Activated CD8-positive, alpha-beta memory T cell treated with anti-CD3 and anti-CD28 coated beads, Interleukin-2, amount 10 ng/mL, durations not matched to agents 7 days and 5 days (primary cell): ENCODE measurements around the gene ALDH1L1. TPM values are rescaled to one million over a fixed set of nuclear protein-coding genes. Genes with fewer than 3 reads are reported as not detected.

ENCODE experiments used
- ATAC-seq: fragments of 150-1000 bp; cut with Tn5 transposase; one replicate; pipeline ENCODE4 v1.10.0; 2021; ENCODE audit warnings: moderate library complexity
- CTCF ChIA-PET: fragments of 350-600 bp; sonication (Branson Sonifier 250); formaldehyde crosslinking; loops from one replicate; lab custom pipeline; 2021; ENCODE audit warnings: antibody characterized with exemption; lab: Charles Lee
- DNase-seq: peaks from one replicate; pipeline ENCODE4 v3.0.0-alpha.2; 2020
- H3K27ac Mint-ChIP-seq: one replicate; pipeline ENCODE4 v1.8.0; 2021; ENCODE audit warnings: mild to moderate bottlenecking, mixed read lengths
- H3K27me3 Mint-ChIP-seq: one replicate; pipeline ENCODE4 v1.8.0; 2021; ENCODE audit warnings: mixed read lengths
- H3K36me3 Mint-ChIP-seq: one replicate; pipeline ENCODE4 v1.8.0; 2021; ENCODE audit warnings: mild to moderate bottlenecking, mixed read lengths
- H3K4me1 Mint-ChIP-seq: one replicate; pipeline ENCODE4 v1.8.0; 2021; ENCODE audit warnings: mixed read lengths
- H3K4me3 Mint-ChIP-seq: one replicate; pipeline ENCODE4 v1.8.0; 2021; ENCODE audit warnings: mild to moderate bottlenecking, moderate library complexity, mixed read lengths
- H3K9me3 Mint-ChIP-seq: one replicate; pipeline ENCODE4 v1.8.0; 2022; ENCODE audit warnings: low read depth, mixed read lengths
- total RNA-seq, 2 experiments: library from RNA; stranded (reverse); gene quantifications; one replicate each; pipeline ENCODE4 v1.2.3, GENCODE V29; 2021

ALDH1L1 gene
- total RNA-seq, 2 experiments from 2014 or later: not detected

DNA sequence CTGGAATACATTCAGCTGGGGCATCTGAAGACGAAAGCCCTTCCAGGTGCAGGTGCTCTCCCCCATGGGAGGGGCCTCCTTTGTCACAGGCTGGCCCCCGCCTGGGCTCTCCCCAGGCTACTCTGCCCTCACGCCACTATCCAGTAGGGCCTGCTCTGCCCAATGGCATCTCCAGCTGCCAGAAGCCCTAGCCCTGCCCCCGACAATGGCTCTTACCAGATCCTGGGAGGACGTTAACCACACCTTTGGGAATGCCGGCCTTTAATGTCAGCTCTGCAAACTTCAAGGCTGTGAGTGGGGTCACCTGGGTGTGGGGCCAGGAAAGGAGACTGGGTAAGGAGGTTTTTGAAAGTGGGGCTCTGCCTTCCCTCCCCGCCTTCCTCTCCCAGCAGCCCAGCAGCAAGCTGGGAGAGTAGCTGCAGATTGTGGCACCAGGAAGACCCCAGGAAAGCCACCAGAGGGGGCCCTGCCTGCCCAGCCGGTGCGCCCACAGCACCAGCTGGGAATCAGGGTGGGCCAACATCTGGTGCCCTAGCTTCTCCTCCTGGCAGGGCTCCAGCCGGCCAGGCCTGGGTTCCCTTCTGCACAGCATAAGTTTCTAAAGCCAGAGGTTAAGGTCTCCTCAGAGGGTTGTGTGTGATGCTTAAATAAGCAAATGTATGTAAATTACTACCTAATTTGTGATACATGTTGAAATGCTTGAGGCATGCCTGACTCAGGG is 56.1 kb downstream of the ALDH1L1 start:
- Mint-ChIP-seq H3K27me3 (peaks cover 13% of the 10 kb centered on the region), H3K36me3 (no peaks in the 10 kb centered on the region), H3K27ac (no peak overlapping the region), H3K9me3 (no peaks in the 10 kb centered on the region), H3K4me3 (no peak overlapping the region), H3K4me1 (no peaks in the 10 kb centered on the region)
- CTCF ChIA-PET: interaction anchor here (1.4 kb wide), 1 partner anchor 9 kb away, joined by 4 read pairs; no protein-coding TSS in a partner anchor
- no peak for ATAC-seq
- DNase-seq: no peak

DNA sequence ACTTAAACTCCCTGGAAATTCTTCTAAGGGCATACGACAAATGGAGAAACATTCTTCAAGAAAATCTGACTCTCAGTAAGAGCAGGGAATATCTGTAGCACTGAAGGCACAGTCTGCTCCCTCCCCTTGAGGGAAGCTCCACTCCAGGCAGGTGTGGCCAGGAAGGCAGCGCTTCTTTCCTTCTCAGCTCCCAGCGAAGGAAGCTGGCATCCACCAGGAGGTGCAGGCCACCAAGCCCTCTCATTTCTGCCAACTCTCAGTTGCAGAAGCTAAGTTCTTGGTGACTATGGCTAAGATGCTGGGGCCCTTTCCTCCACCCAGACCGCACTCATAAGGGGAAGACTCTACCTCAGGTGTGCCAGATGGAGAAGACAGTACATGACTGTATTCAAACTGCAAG is 58.8 kb downstream of the ALDH1L1 start:
- H3K27me3 Mint-ChIP-seq: peaks cover 13% of the 10 kb centered on the region
- H3K9me3 Mint-ChIP-seq: no peaks in the 10 kb centered on the region
- ATAC-seq (no peak), DNase-seq (peak; percentile 22)
- no peaks in the 10 kb centered on the region for H3K4me1 Mint-ChIP-seq
- CTCF ChIA-PET: no interaction called here
- no peaks in the 10 kb centered on the region for H3K36me3 Mint-ChIP-seq
- H3K27ac Mint-ChIP-seq: no peak overlapping the region
- H3K4me3 Mint-ChIP-seq: no peak overlapping the region

GRCh38 chr3:126121074-126121473 is 59.3 kb downstream of the ALDH1L1 start:
- no peaks in the 10 kb centered on the region for H3K9me3 Mint-ChIP-seq
- no peaks in the 10 kb centered on the region for H3K4me1 Mint-ChIP-seq

GRCh38 chr3:126119976-126120375 is 60.4 kb downstream of the ALDH1L1 start:
- DNase-seq (peak; percentile 8), ATAC-seq (no peak)
- Mint-ChIP-seq H3K27me3 (peaks cover 13% of the 10 kb centered on the region), H3K9me3 (no peaks in the 10 kb centered on the region), H3K4me3 (no peak overlapping the region), H3K27ac (no peak overlapping the region), H3K4me1 (no peaks in the 10 kb centered on the region), H3K36me3 (no peaks in the 10 kb centered on the region)
- CTCF ChIA-PET: no interaction called here

More at GRCh38 chr3:126121074-126121473, 59.3 kb downstream of the ALDH1L1 start:
- CTCF ChIA-PET: no interaction called here
- no peak overlapping the region for H3K4me3 Mint-ChIP-seq
- DNase-seq: peak; percentile 9
- H3K27ac Mint-ChIP-seq: no peak overlapping the region
- H3K36me3 Mint-ChIP-seq: no peaks in the 10 kb centered on the region
- ATAC-seq: no peak
- H3K27me3 Mint-ChIP-seq: peaks cover 13% of the 10 kb centered on the region

DNA sequence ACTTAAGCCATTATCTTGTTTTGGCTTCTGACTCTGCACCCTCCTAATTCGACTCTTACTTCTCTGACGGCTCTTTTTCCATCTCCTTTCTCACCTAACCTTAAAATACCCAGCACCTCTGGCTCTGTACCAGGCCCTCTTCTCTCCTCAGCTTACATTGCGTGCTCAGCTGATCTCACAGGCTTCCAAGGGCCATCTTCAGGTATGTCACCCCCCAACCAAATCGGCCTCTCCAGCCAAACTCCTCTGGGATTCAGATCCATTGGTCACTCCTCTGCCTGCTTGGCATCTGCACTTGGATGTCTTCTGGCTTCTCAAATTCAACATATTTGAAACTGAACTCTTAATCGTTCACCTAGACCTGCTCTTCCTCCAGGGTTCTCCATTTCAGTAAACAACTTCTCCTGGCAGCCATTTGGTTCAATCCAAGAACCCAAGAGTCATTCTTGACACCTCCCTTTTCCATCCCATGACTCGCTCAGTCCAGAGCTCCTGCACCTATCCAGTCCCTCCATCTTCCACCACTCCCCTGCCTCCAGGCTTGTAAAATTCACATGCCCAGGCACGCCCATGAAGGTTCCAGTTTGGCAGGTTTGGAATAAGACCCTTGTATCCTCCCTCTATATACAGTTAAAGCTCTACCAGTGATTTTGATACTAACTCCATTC is 61.2 kb downstream of the ALDH1L1 start:
- H3K27ac Mint-ChIP-seq: no peak overlapping the region
- CTCF ChIA-PET: no interaction called here
- peak; percentile 27 for DNase-seq
- H3K36me3 Mint-ChIP-seq: no peaks in the 10 kb centered on the region
- peaks cover 13% of the 10 kb centered on the region for H3K27me3 Mint-ChIP-seq
- H3K9me3 Mint-ChIP-seq: no peaks in the 10 kb centered on the region
- H3K4me1 Mint-ChIP-seq: no peaks in the 10 kb centered on the region
- H3K4me3 Mint-ChIP-seq: no peak overlapping the region
- no peak for ATAC-seq

GRCh38 chr3:126118591-126118990 is 61.8 kb downstream of the ALDH1L1 start:
- CTCF ChIA-PET: no interaction called here
- Mint-ChIP-seq H3K27me3 (peaks cover 13% of the 10 kb centered on the region), H3K27ac (no peak overlapping the region), H3K36me3 (no peaks in the 10 kb centered on the region), H3K9me3 (no peaks in the 10 kb centered on the region), H3K4me3 (no peak overlapping the region), H3K4me1 (no peaks in the 10 kb centered on the region)
- DNase-seq (no peak), ATAC-seq (no peak)

GRCh38 chr3:126117786-126118185 is 62.6 kb downstream of the ALDH1L1 start:
- DNase-seq: no peak
- H3K4me1 Mint-ChIP-seq: no peaks in the 10 kb centered on the region
- ATAC-seq: no peak
- H3K36me3 Mint-ChIP-seq: no peaks in the 10 kb centered on the region
- no peak overlapping the region for H3K4me3 Mint-ChIP-seq
- H3K27me3 Mint-ChIP-seq: peaks cover 11% of the 10 kb centered on the region
- CTCF ChIA-PET: no interaction called here
- H3K9me3 Mint-ChIP-seq: no peaks in the 10 kb centered on the region
- no peak overlapping the region for H3K27ac Mint-ChIP-seq

- ATAC-seq (no peak), DNase-seq (no peak)
- H3K27me3 Mint-ChIP-seq: peaks cover 11% of the 10 kb centered on the region
- H3K4me3 Mint-ChIP-seq: no peak overlapping the region
- no peaks in the 10 kb centered on the region for H3K9me3 Mint-ChIP-seq
- no peak overlapping the region for H3K27ac Mint-ChIP-seq
- CTCF ChIA-PET: interaction anchor here (0.7 kb wide), 1 partner anchor 647 kb away, joined by 3 read pairs; no protein-coding TSS in a partner anchor
- H3K36me3 Mint-ChIP-seq: no peaks in the 10 kb centered on the region
- no peaks in the 10 kb centered on the region for H3K4me1 Mint-ChIP-seq
Measured at GRCh38 chr3:126117212-126117611, 63.2 kb downstream of the ALDH1L1 start.

DNA sequence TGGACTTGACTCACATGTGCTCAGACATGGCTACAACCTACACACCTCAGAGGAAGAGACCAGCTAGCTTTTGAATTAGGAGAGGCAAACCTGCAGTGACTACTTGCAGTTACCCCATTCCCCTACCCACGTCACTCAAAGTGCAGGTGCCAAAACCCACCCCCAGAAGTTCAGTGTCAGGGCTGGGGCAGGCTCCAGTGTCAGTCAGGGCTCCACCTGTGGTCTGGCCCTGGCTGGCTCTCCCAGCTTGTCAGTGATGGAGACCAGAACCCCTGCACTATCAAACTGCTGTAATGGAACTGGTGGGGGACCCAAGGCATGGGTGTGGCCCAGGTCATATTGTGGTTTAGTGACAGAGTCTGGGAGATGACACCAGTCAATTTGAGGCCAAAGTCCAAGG is 63.9 kb downstream of the ALDH1L1 start:
- peaks cover 7% of the 10 kb centered on the region for H3K27me3 Mint-ChIP-seq
- CTCF ChIA-PET: interaction anchor here (0.7 kb wide), 1 partner anchor 647 kb away, joined by 3 read pairs; no protein-coding TSS in a partner anchor
- ATAC-seq: no peak

GRCh38 chr3:126114443-126115386 is 65.7 kb downstream of the ALDH1L1 start:
- H3K27me3 Mint-ChIP-seq: peaks cover 4% of the 10 kb centered on the region
- H3K4me1 Mint-ChIP-seq: no peaks in the 10 kb centered on the region
- no peak overlapping the region for H3K27ac Mint-ChIP-seq
- H3K4me3 Mint-ChIP-seq: no peak overlapping the region
- DNase-seq (no peak), ATAC-seq (no peak)
- CTCF ChIA-PET: no interaction called here
- H3K9me3 Mint-ChIP-seq: no peaks in the 10 kb centered on the region
- no peaks in the 10 kb centered on the region for H3K36me3 Mint-ChIP-seq

More for the DNA sequence above, 63.9 kb downstream of the ALDH1L1 start:
- Mint-ChIP-seq H3K4me1 (no peaks in the 10 kb centered on the region), H3K9me3 (no peaks in the 10 kb centered on the region), H3K4me3 (no peak overlapping the region), H3K27ac (no peak overlapping the region), H3K36me3 (no peaks in the 10 kb centered on the region)
- DNase-seq: no peak

GRCh38 chr3:126113733-126114442 is 66.5 kb downstream of the ALDH1L1 start:
- peak; percentile 61 for ATAC-seq
- no peaks in the 10 kb centered on the region for H3K36me3 Mint-ChIP-seq
- H3K9me3 Mint-ChIP-seq: no peaks in the 10 kb centered on the region
- DNase-seq: no peak
- CTCF ChIA-PET: no interaction called here
- H3K27me3 Mint-ChIP-seq: no peaks in the 10 kb centered on the region
- H3K4me1 Mint-ChIP-seq: no peaks in the 10 kb centered on the region
- no peak overlapping the region for H3K4me3 Mint-ChIP-seq
- no peak overlapping the region for H3K27ac Mint-ChIP-seq

DNA sequence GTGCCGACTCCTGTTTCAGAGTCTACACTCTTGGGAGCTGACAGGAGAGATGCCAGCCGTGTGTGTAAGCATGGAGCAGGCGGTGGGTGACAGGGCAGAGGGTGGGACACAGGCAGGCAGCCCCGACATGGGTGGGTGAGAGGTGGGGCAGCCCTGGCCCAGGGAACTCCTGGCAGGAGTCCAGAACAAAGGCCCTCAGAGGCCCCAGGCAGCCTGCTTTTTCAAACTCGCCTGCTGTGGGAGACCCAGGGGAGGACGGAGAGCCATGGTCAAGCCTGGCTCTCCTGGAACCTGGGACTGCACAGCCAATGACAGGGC is 67.2 kb downstream of the ALDH1L1 start:
- no peak overlapping the region for H3K27ac Mint-ChIP-seq
- DNase-seq (no peak), ATAC-seq (no peak)
- no peaks in the 10 kb centered on the region for H3K36me3 Mint-ChIP-seq
- CTCF ChIA-PET: no interaction called here
- H3K9me3 Mint-ChIP-seq: no peaks in the 10 kb centered on the region
- no peak overlapping the region for H3K4me3 Mint-ChIP-seq
- H3K27me3 Mint-ChIP-seq: no peaks in the 10 kb centered on the region
- peaks cover under 1% of the 10 kb centered on the region for H3K4me1 Mint-ChIP-seq
